H9 (cell line): ENCODE results near the gene PRKCA. TPM values are rescaled to one million over a fixed set of nuclear protein-coding genes. Genes with fewer than 3 reads are reported as not detected.

ENCODE experiments used
- DNase-seq: peaks from one replicate; pipeline ENCODE4 v3.0.0-alpha.2; 2017
- H2AFZ ChIP-seq: one replicate; pipeline ENCODE4 v1.6.1; 2013; ENCODE audit warnings: mild to moderate bottlenecking, low read length, control low read depth, moderate library complexity
- H2AK5ac ChIP-seq: 2 replicates; pipeline ENCODE4 v1.6.1; 2013; ENCODE audit warnings: low read length, control low read depth, mixed read lengths; ENCODE audit not compliant: insufficient read length
- H2BK120ac ChIP-seq: one replicate; pipeline ENCODE4 v1.6.1; 2013; ENCODE audit warnings: low read depth, mild to moderate bottlenecking, low read length, control low read depth, inconsistent platforms; ENCODE audit not compliant: poor library complexity, severe bottlenecking
- H2BK12ac ChIP-seq: 2 replicates; pipeline ENCODE4 v1.6.1; 2013; ENCODE audit warnings: low read length, control low read depth, mixed read lengths, low read depth; ENCODE audit not compliant: insufficient read length
- H2BK15ac ChIP-seq: 2 replicates; pipeline ENCODE4 v1.6.1; 2013; ENCODE audit warnings: low read depth, low read length, control low read depth
- H2BK20ac ChIP-seq: one replicate; pipeline ENCODE4 v1.6.1; 2013; ENCODE audit warnings: low read depth, mild to moderate bottlenecking, low read length, control low read depth, inconsistent platforms; ENCODE audit not compliant: poor library complexity, severe bottlenecking
- H2BK5ac ChIP-seq: 2 replicates; pipeline ENCODE4 v1.6.1; 2013; ENCODE audit warnings: low read length, control low read depth, mixed read lengths; ENCODE audit not compliant: insufficient read length
- H3K14ac ChIP-seq: 2 replicates; pipeline ENCODE4 v1.6.1; 2013; ENCODE audit warnings: low read length, control low read depth; ENCODE audit not compliant: insufficient read depth
- H3K18ac ChIP-seq: 2 replicates; pipeline ENCODE4 v1.6.1; 2013; ENCODE audit warnings: low read depth, mild to moderate bottlenecking, mixed read lengths, low read length, control low read depth; ENCODE audit not compliant: insufficient read length
- H3K23ac ChIP-seq: 2 replicates; pipeline ENCODE4 v1.6.1; 2013; ENCODE audit warnings: low read length, control low read depth, mixed read lengths, low read depth; ENCODE audit not compliant: insufficient read length
- H3K23me2 ChIP-seq: 2 replicates; pipeline ENCODE4 v1.6.1; 2013; ENCODE audit warnings: low read depth, mild to moderate bottlenecking, mixed read lengths, low read length, control low read depth; ENCODE audit not compliant: insufficient read length, poor library complexity, severe bottlenecking
- H3K27ac ChIP-seq: 2 replicates; pipeline ENCODE4 v1.5.1; 2013; ENCODE audit warnings: low read length, control low read depth, mixed read lengths, low read depth; ENCODE audit not compliant: insufficient read length
- H3K27me3 ChIP-seq: 2 replicates; pipeline ENCODE4 v1.6.1; 2013; ENCODE audit warnings: low read length, control low read depth, inconsistent platforms; ENCODE audit not compliant: insufficient read depth
- H3K4ac ChIP-seq: 2 replicates; pipeline ENCODE4 v1.6.1; 2013; ENCODE audit warnings: low read depth, mild to moderate bottlenecking, control low read depth, inconsistent platforms, low read length, moderate library complexity
- H3K4me1 ChIP-seq: 2 replicates; pipeline ENCODE4 v1.6.1; 2013; ENCODE audit warnings: low read length, control low read depth, inconsistent platforms; ENCODE audit not compliant: insufficient read depth
- H3K4me2 ChIP-seq: 2 replicates; pipeline ENCODE4 v1.6.1; 2013; ENCODE audit warnings: low read length, control low read depth, mixed read lengths; ENCODE audit not compliant: insufficient read length, insufficient read depth
- H3K56ac ChIP-seq: 2 replicates; pipeline ENCODE4 v1.6.1; 2013; ENCODE audit warnings: low read depth, mild to moderate bottlenecking, mixed read lengths, low read length, control low read depth; ENCODE audit not compliant: insufficient read length
- H3K79me1 ChIP-seq: 2 replicates; pipeline ENCODE4 v1.6.1; 2013; ENCODE audit warnings: low read depth, mild to moderate bottlenecking, moderate library complexity, low read length, control low read depth, inconsistent platforms; ENCODE audit not compliant: insufficient read depth, poor library complexity, severe bottlenecking
- H3K79me2 ChIP-seq: 2 replicates; pipeline ENCODE4 v1.6.1; 2013; ENCODE audit warnings: low read length, control low read depth, inconsistent platforms; ENCODE audit not compliant: insufficient read depth
- H3K9ac ChIP-seq: 2 replicates; pipeline ENCODE4 v1.6.1; 2013; ENCODE audit warnings: low read length, control low read depth, mixed read lengths; ENCODE audit not compliant: insufficient read length; ENCODE audit errors: extremely low read depth
- H3K9me3 ChIP-seq: one replicate; pipeline ENCODE4 v1.6.1; 2013; ENCODE audit warnings: low read depth, low read length, inconsistent platforms; ENCODE audit not compliant: control insufficient read depth
- H3T11ph ChIP-seq: one replicate; pipeline ENCODE4 v1.6.1; 2013; ENCODE audit warnings: mild to moderate bottlenecking, low read length, control low read depth, inconsistent platforms
- H4K20me1 ChIP-seq: one replicate; pipeline ENCODE4 v1.6.1; 2013; ENCODE audit not compliant: control insufficient read depth, insufficient read length, insufficient read depth
- H4K5ac ChIP-seq: 2 replicates; pipeline ENCODE4 v1.6.1; 2013; ENCODE audit warnings: low read depth, mild to moderate bottlenecking, mixed read lengths, low read length, control low read depth; ENCODE audit not compliant: insufficient read length
- H4K8ac ChIP-seq: replicated peaks from 2 replicates; pipeline ENCODE4 v1.6.1; 2013; ENCODE audit warnings: low read length, control low read depth, mixed read lengths, low read depth; ENCODE audit not compliant: insufficient read length
- H4K91ac ChIP-seq: 2 replicates; pipeline ENCODE4 v1.6.1; 2013; ENCODE audit warnings: low read depth, mild to moderate bottlenecking, moderate library complexity, mixed read lengths, low read length, control low read depth; ENCODE audit not compliant: insufficient read length
- H3K27ac Mint-ChIP-seq, 3 experiments: 2 replicates in 2 of 3; 3 replicates in 1 of 3; pipeline ENCODE4 v1.8.0; 2020 to 2021; ENCODE audit warnings: mixed read lengths in 3 of 3, mild to moderate bottlenecking in 1 of 3, moderate library complexity in 1 of 3
- H3K27me3 Mint-ChIP-seq: 2 replicates; pipeline ENCODE4 v1.8.0; 2021; ENCODE audit warnings: low read depth, mild to moderate bottlenecking, moderate library complexity, mixed read lengths
- H3K36me3 Mint-ChIP-seq, 3 experiments: 2 replicates in 2 of 3; 3 replicates in 1 of 3; pipeline ENCODE4 v1.8.0; 2020 to 2021; ENCODE audit warnings: low read depth in 3 of 3, mixed read lengths in 3 of 3; ENCODE audit not compliant: insufficient read depth in 1 of 3
- H3K4me1 Mint-ChIP-seq, 2 experiments: 2 replicates each; pipeline ENCODE4 v1.8.0; 2020; ENCODE audit warnings: mixed read lengths in 2 of 2
- H3K4me3 Mint-ChIP-seq, 2 experiments: 2 replicates in 1 of 2; 3 replicates in 1 of 2; pipeline ENCODE4 v1.8.0; 2020 to 2021; ENCODE audit warnings: mild to moderate bottlenecking in 2 of 2, mixed read lengths in 2 of 2, moderate library complexity in 1 of 2
- H3K9me3 Mint-ChIP-seq, 2 experiments: 2 replicates in 1 of 2; 3 replicates in 1 of 2; pipeline ENCODE4 v1.8.0; 2020; ENCODE audit warnings: mild to moderate bottlenecking in 2 of 2, mixed read lengths in 2 of 2, moderate library complexity in 1 of 2
- CTCF ChIP-seq: fragments of 200-600 bp; sonication (generic); conservative IDR thresholded peaks from 3 replicates; pipeline ENCODE4 v1.8.0; 2021; ENCODE audit warnings: antibody characterized with exemption, mild to moderate bottlenecking
- WGBS: extraction: QIAGEN DNeasy Blood & Tissue Kit; methylation state at CpG from one replicate; pipeline ENCODE4 v1.1.7; 2013; ENCODE audit warnings: missing lambda C conversion rate, low lambda C conversion rate, mixed read lengths; ENCODE audit not compliant: insufficient read length; ENCODE audit errors: extremely low coverage; 5-methylcytosine and 5-hydroxymethylcytosine counted together
- total RNA-seq: library from RNA; stranded (reverse); gene quantifications from 2 replicates; pipeline ENCODE4 v1.2.1, GENCODE V29; 2021

The PRKCA gene
- total RNA-seq, 1 experiment from 2014 or later = 10.5 TPM

- Mint-ChIP-seq H3K4me1 (peaks cover 18 to 26% of the 10 kb centered on the region in 2 experiments), H3K27me3 (no peaks in the 10 kb centered on the region; the same call in 1 of the 2 replicates), H3K36me3 (peaks cover 0 to 10% (median 0%) of the 10 kb centered on the region in 3 experiments; a peak in 1 of 7 replicates), H3K27ac (no peak overlapping the region), H3K9me3 (no peaks in the 10 kb centered on the region), H3K4me3 (no peak overlapping the region)
- H4K20me1 ChIP-seq = no peaks in the 10 kb centered on the region
- no peak overlapping the region for H2AK5ac ChIP-seq
- H3K79me2 ChIP-seq = no peaks in the 10 kb centered on the region
- H4K5ac ChIP-seq = no peak overlapping the region
- no peak overlapping the region for H2BK5ac ChIP-seq
- H2BK120ac ChIP-seq = no peak overlapping the region
- peaks cover 7% of the 10 kb centered on the region; the same call in 1 of the 2 replicates for H3K4me1 ChIP-seq
- no peak overlapping the region for H4K8ac ChIP-seq
- H3K23me2 ChIP-seq = no peaks in the 10 kb centered on the region
- no peak overlapping the region for H4K91ac ChIP-seq
- H3K14ac ChIP-seq = no peak overlapping the region
- H3K9me3 ChIP-seq = no peaks in the 10 kb centered on the region
- DNase-seq = no peak
- no peak overlapping the region for H2AFZ ChIP-seq
- no peak overlapping the region for H3K27ac ChIP-seq
- WGBS = no CpG with 5 or more reads among the region's 3 CpGs
- no peak overlapping the region for H2BK15ac ChIP-seq
- no peak overlapping the region for H3K9ac ChIP-seq
- no peak overlapping the region for H3K18ac ChIP-seq
- no peak overlapping the region for H2BK20ac ChIP-seq
- no peaks in the 10 kb centered on the region for H3K27me3 ChIP-seq
- H3K56ac ChIP-seq = no peak overlapping the region
- no peak for TF ChIP-seq CTCF
- no peak overlapping the region for H3K4me2 ChIP-seq
- no peak overlapping the region for H2BK12ac ChIP-seq
- no peak overlapping the region for H3T11ph ChIP-seq
- no peaks in the 10 kb centered on the region for H3K79me1 ChIP-seq
- no peak overlapping the region for H3K23ac ChIP-seq
- H3K4ac ChIP-seq = no peak overlapping the region
Measured at GRCh38 chr17:66752411-66752810, 450.0 kb downstream of the PRKCA start.
